PC-3 (cell line): ENCODE measurements around the gene PSME2.

Source experiments
- EZH2 ChIP-seq: fragments of 300-600 bp; sonication (generic); IDR thresholded peaks from one replicate; pipeline ENCODE4 v1.6.1; 2017; ENCODE audit warnings: antibody characterized with exemption, mild to moderate bottlenecking, low read length; ENCODE audit not compliant: unreplicated experiment
- EZH2phosphoT487 ChIP-seq: fragments of 300-600 bp; sonication (generic); IDR thresholded peaks from 2 replicates; pipeline ENCODE4 v1.6.1; 2018; ENCODE audit warnings: mild to moderate bottlenecking, antibody characterized with exemption, low read length, borderline replicate concordance
- TF ChIP-seq, protein P1 (sequence below): fragments of 300-600 bp; sonication (generic); conservative IDR thresholded peaks from 2 replicates; pipeline ENCODE4 v1.5.1; 2017; ENCODE audit warnings: antibody characterized with exemption, low read depth, mild to moderate bottlenecking, low read length

GRCh38 chr14:24095271-24096068, 50.9 kb downstream of the PSME2 start:
- TF ChIP-seq, protein P1, sequence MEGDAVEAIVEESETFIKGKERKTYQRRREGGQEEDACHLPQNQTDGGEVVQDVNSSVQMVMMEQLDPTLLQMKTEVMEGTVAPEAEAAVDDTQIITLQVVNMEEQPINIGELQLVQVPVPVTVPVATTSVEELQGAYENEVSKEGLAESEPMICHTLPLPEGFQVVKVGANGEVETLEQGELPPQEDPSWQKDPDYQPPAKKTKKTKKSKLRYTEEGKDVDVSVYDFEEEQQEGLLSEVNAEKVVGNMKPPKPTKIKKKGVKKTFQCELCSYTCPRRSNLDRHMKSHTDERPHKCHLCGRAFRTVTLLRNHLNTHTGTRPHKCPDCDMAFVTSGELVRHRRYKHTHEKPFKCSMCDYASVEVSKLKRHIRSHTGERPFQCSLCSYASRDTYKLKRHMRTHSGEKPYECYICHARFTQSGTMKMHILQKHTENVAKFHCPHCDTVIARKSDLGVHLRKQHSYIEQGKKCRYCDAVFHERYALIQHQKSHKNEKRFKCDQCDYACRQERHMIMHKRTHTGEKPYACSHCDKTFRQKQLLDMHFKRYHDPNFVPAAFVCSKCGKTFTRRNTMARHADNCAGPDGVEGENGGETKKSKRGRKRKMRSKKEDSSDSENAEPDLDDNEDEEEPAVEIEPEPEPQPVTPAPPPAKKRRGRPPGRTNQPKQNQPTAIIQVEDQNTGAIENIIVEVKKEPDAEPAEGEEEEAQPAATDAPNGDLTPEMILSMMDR = no peak
- TF ChIP-seq EZH2 = no peak
- TF ChIP-seq EZH2phosphoT487 = no peak
